Body of pancreas (tissue), 4 donors: ENCODE data around the gene GNB1. TPM values are rescaled to one million over a fixed set of nuclear protein-coding genes. Genes with fewer than 3 reads are reported as not detected.
"Not testable (repeated sequence)": the region's sequence is repeated elsewhere in the genome, so short reads cannot be mapped to it uniquely, and the experiment has no call there.

Experiments
- ATAC-seq: fragments of 150-250 bp; one replicate; pipeline ENCODE4 v1.9.1; 2016
- DNase-seq, 4 donors: peaks; one replicate each; pipeline ENCODE4 v3.0.0-alpha.2; 2019
- H3K27ac ChIP-seq, 4 donors: fragments of 200-600 bp; sonication (generic); 1 replicate in 3 of 4; 2 replicates in 1 of 4; pipeline versions ENCODE4 v1.5.1 to v1.6.1; 2016 to 2019; ENCODE audit warnings: mild to moderate bottlenecking in 1 of 4, mixed read lengths in 1 of 4, moderate library complexity in 1 of 4
- H3K27me3 ChIP-seq, 2 donors: fragments of 200-600 bp; sonication (generic); one replicate each; pipeline ENCODE4 v1.6.0; 2016; ENCODE audit warnings: mild to moderate bottlenecking in 1 of 2
- H3K36me3 ChIP-seq, 2 donors: fragments of 200-600 bp; sonication (generic); replicated peaks in 1 of 2; 2 replicates each; pipeline ENCODE4 v1.5.1; 2016; ENCODE audit warnings: low read depth in 2 of 2; ENCODE audit not compliant: insufficient read depth in 1 of 2
- H3K4me1 ChIP-seq: fragments of 200-600 bp; sonication (generic); one replicate; pipeline ENCODE4 v1.6.0; 2016
- H3K4me3 ChIP-seq, 2 donors: fragments of 200-600 bp; sonication (generic); 1 replicate in 1 of 2; 2 replicates in 1 of 2; pipeline ENCODE4 v1.5.1; 2016 to 2019
- H3K9me3 ChIP-seq, 3 donors: fragments of 200-600 bp; sonication (generic); 1 replicate in 2 of 3; 2 replicates in 1 of 3; pipeline ENCODE4 v1.5.1; 2016
- POLR2A ChIP-seq, 3 donors: fragments of 450-650 bp; IDR thresholded peaks; one replicate each; pipeline ENCODE4 v1.6.1; 2016; ENCODE audit warnings: antibody characterized with exemption in 3 of 3, mild to moderate bottlenecking in 2 of 3
- WGBS, 2 donors: methylation state at CpG; one replicate each; pipeline ENCODE4 v1.1.5; 2017; 5-methylcytosine and 5-hydroxymethylcytosine counted together
- intact Hi-C: fragments of 100-400 bp; cut with DNase I; formaldehyde crosslinking; loops from one replicate; pipeline ENCODE4 v1.15.1; 2023
- total RNA-seq, 2 donors: library from RNA; depleted of rRNA; stranded (reverse); fragments of >200 nt; gene quantifications; one replicate each; pipeline ENCODE4 v1.1.0, GENCODE V29; 2016
- TF ChIP-seq, protein P1 (sequence below), 7 experiments: fragments of 450-650 bp in 4 of 7; fragments of 200-600 bp in 3 of 7; sonication (generic) in 3 of 7; IDR thresholded peaks; one replicate each; pipeline ENCODE4 v1.5.1; 2016 to 2019; ENCODE audit warnings: antibody characterized with exemption in 7 of 7

Gene GNB1
- total RNA-seq, 2 donors from 2014 or later, result 71.3 to 79.1 TPM

GRCh38 chr1:1872329-1872994 lies 18.4 kb downstream of the GNB1 start:
- ATAC-seq (no peak), DNase-seq (no peak)
- Histone ChIP-seq H3K4me1 (peaks cover 32% of the 10 kb centered on the region), H3K27ac (no peak overlapping the region), H3K4me3 (no peak overlapping the region), H3K36me3 (no peaks in the 10 kb centered on the region), H3K9me3 (no peaks in the 10 kb centered on the region), H3K27me3 (no peaks in the 10 kb centered on the region)
- WGBS, 2 donors, result 85 to 88% methylated on average over 10 to 11 of the region's 11 CpGs
- intact Hi-C loops, result no loop called here
- TF ChIP-seq, protein P1, sequence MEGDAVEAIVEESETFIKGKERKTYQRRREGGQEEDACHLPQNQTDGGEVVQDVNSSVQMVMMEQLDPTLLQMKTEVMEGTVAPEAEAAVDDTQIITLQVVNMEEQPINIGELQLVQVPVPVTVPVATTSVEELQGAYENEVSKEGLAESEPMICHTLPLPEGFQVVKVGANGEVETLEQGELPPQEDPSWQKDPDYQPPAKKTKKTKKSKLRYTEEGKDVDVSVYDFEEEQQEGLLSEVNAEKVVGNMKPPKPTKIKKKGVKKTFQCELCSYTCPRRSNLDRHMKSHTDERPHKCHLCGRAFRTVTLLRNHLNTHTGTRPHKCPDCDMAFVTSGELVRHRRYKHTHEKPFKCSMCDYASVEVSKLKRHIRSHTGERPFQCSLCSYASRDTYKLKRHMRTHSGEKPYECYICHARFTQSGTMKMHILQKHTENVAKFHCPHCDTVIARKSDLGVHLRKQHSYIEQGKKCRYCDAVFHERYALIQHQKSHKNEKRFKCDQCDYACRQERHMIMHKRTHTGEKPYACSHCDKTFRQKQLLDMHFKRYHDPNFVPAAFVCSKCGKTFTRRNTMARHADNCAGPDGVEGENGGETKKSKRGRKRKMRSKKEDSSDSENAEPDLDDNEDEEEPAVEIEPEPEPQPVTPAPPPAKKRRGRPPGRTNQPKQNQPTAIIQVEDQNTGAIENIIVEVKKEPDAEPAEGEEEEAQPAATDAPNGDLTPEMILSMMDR (IDR thresholded peaks at IDR 0.05), result no peak
- no peak for TF ChIP-seq POLR2A (IDR thresholded peaks at IDR 0.05)

DNA sequence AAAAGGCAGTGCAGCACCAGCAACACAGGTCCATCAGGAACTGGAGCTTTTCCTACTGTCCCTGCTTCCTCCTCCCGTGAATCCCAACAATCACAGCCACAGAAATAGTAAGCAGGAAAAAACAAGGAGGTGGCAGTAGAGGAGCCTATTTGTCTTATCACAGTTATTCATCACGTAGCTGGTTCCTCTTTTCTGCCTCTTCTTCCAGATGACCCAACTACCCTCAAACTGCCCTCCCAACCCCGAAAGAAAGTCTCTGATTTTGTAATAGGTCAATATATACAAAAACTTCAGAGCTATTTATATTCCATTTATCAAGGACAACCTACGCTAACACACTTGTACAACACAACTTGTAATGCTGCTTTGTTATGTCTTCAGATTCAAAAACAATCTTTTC lies 21.4 kb downstream of the GNB1 start:
- no peak for ATAC-seq
- Histone ChIP-seq H3K9me3 (no peaks in the 10 kb centered on the region), H3K4me1 (peaks cover 32% of the 10 kb centered on the region), H3K36me3 (no peaks in the 10 kb centered on the region), H3K27me3 (no peaks in the 10 kb centered on the region), H3K27ac (no peak overlapping the region), H3K4me3 (no peak overlapping the region)
- no peak for DNase-seq
- WGBS, 2 donors, result 28 to 29% methylated on average over 4 of the region's 4 CpGs
- intact Hi-C loops, result no loop called here
- no peak for TF ChIP-seq POLR2A (IDR thresholded peaks at IDR 0.05)
- TF ChIP-seq, protein P1 (IDR thresholded peaks at IDR 0.05), result no peak

DNA sequence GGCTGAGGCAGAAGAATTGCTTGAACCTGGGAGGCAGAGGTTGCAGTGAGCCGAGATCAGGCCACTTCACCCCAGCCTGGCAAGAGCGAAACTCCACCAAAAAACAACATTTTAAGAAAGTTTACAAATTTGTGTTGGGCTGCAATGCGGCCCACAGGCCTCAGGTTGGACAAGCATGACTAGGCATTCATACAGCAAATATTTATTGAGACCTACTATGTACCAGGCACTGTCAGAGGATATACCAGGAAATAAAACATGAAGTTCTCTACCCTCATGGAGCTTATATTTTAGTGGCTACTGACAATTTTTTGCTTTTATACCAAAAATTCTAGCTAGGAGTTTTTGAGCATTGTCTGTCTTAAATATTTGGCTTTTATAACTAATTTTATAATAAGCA lies 23.7 kb downstream of the GNB1 start:
- WGBS, 2 donors, result 94 to 99% methylated on average over 3 of the region's 3 CpGs
- intact Hi-C loops, result no loop called here

DNA sequence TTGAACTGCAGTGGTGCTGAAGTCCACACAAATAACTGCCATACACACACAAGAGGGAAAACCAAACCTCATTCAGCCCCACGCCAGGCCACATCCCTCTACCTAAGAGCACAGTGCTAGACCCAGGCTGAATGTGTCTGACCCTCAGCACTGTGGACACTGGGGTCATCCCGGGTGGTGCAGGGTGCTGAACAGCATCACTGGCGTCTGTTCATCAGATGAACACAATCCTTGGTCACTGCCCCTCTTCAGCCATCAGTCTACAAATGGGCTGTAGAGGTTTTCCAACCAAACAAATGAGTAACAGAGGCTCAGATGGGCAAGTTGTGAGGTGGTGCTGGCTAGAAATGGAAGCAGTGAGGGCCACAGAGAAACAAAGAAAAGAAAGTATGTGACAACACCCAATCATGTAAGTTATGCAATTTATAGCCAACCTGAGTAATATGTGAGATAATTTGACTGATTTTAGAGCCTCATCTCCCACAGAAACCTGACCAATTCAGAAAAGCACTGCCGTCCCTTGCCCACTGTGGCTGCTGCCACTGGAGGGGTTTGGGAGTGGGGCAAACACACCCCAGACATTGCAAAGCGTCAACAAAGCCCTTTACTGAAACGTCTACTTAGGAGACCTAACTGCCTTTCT lies 27.9 kb downstream of the GNB1 start:
- Histone ChIP-seq H3K9me3 (no peaks in the 10 kb centered on the region), H3K36me3 (no peaks in the 10 kb centered on the region), H3K27me3 (no peaks in the 10 kb centered on the region), H3K4me3 (no peak overlapping the region), H3K4me1 (peaks cover 24% of the 10 kb centered on the region), H3K27ac (no peak overlapping the region)
- TF ChIP-seq, protein P1 (IDR thresholded peaks at IDR 0.05), result no peak
- TF ChIP-seq POLR2A (IDR thresholded peaks at IDR 0.05), result no peak
- 73 to 81% methylated on average over 4 to 6 of the region's 6 CpGs for WGBS, 2 donors
- DNase-seq, result no peak
- intact Hi-C loops, result no loop called here
- no peak for ATAC-seq

More for the DNA sequence above, 23.7 kb downstream of the GNB1 start:
- Histone ChIP-seq H3K4me1 (peaks cover 17% of the 10 kb centered on the region), H3K27ac (no peak overlapping the region), H3K27me3 (no peaks in the 10 kb centered on the region), H3K9me3 (no peaks in the 10 kb centered on the region), H3K4me3 (no peak overlapping the region), H3K36me3 (no peaks in the 10 kb centered on the region)
- no peak for TF ChIP-seq POLR2A (IDR thresholded peaks at IDR 0.05)
- TF ChIP-seq, protein P1 (IDR thresholded peaks at IDR 0.05), result no peak
- ATAC-seq, result no peak
- no peak for DNase-seq

DNA sequence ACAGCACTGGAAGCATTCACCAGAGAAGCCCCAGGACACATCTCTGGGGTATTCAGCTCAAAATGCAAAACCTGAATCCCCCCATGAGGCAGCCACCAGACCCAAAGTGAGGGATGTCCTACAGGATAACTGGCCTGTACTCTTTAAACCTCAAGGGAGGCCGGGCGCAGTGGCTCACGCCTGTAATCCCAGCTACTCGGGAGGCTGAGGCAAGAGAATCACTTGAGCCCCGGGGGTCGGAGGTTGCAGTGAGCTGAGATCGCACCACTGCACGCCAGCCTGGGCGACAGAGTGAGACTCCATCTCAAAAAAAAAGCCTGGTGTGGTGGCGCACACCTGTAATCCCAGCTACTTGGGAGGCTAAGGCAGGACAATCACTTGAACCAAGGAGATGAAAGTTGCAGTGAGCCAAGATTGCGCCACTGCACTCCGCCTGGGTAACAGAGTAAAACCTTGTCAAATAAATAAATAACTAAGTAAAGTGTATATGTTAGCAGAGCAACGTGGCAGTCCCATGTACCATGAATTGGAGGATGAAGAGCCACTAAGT lies 29.1 kb downstream of the GNB1 start:
- ATAC-seq, H3K27me3 ChIP-seq, DNase-seq, intact Hi-C loops, H3K27ac ChIP-seq, H3K4me3 ChIP-seq, H3K36me3 ChIP-seq, H3K9me3 ChIP-seq: not testable (repeated sequence)
- 93 to 97% methylated on average over 13 of the region's 13 CpGs for WGBS, 2 donors
- peaks cover 34% of the 10 kb centered on the region for H3K4me1 ChIP-seq
